ENCODE measurements around the gene GPS1. TPM values are rescaled to one million over a fixed set of nuclear protein-coding genes. Genes with fewer than 3 reads are reported as not detected.

The GPS1 gene
- total RNA-seq, 6 experiments from 2014 or later, result 127 to 144 (median 141) TPM

DNA sequence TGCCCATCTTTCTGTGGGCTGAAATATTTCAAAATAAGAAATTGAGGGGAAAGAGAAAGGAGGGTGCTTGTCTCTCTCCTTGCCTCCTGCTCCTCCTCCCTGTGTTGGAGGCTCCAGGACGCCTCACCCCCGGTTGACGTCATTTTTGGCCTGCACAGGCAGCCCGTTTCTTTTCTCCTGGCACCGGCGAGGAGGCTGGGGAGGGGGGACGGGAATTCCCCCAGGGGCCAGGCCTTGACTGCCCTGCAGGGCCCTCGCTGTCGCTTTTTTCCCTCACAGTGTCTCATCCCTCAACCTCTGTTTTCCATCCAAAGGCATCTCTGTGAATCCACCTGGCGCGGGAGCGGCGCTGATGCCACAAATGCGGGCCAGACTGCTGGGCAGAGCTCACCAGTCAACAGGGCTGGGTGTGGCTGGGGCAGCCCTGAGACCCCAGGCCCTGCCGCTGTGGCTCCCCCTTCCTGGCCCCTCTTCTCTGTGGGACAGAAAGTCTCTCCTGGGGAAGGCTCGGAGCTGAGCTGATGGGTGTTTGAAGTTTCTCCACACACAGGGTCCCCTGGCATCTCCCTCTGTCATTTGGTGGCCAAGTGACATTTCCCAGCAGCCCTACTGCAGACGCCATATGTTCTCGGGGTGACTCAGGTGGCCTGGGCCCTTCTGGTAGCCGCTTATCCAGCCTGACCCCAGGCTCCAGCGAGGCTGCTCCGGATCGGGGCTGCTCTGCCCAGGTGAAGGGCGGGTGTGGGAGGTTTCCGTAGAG, 45.0 kb upstream of the GPS1 start:
- 0 out of 2 replicates have a peak overlapping the region, but pooled peaks have one; percentile 8 for H3K4me3 Mint-ChIP-seq
- TF ChIP-seq, protein P1, sequence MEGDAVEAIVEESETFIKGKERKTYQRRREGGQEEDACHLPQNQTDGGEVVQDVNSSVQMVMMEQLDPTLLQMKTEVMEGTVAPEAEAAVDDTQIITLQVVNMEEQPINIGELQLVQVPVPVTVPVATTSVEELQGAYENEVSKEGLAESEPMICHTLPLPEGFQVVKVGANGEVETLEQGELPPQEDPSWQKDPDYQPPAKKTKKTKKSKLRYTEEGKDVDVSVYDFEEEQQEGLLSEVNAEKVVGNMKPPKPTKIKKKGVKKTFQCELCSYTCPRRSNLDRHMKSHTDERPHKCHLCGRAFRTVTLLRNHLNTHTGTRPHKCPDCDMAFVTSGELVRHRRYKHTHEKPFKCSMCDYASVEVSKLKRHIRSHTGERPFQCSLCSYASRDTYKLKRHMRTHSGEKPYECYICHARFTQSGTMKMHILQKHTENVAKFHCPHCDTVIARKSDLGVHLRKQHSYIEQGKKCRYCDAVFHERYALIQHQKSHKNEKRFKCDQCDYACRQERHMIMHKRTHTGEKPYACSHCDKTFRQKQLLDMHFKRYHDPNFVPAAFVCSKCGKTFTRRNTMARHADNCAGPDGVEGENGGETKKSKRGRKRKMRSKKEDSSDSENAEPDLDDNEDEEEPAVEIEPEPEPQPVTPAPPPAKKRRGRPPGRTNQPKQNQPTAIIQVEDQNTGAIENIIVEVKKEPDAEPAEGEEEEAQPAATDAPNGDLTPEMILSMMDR (IDR thresholded peaks at IDR 0.05), result no peak
- H3K9me3 Mint-ChIP-seq, result no peaks in the 10 kb centered on the region
- H3K4me1 Mint-ChIP-seq (ENCODE audit: low read depth), result peaks cover 22% of the 10 kb centered on the region
- H3K27me3 Mint-ChIP-seq (ENCODE audit: insufficient read depth), result no peaks in the 10 kb centered on the region; the same call in 1 of the 2 replicates
- H3K36me3 Mint-ChIP-seq (ENCODE audit: low read depth), result no peaks in the 10 kb centered on the region
- peak; percentile 43 for DNase-seq
- H3K27ac Mint-ChIP-seq, result peak overlapping the region; percentile 29

GRCh38 chr17:82007228-82007494, 44.5 kb upstream of the GPS1 start:
- H3K4me3 Mint-ChIP-seq, result no peak overlapping the region
- H3K27me3 Mint-ChIP-seq (ENCODE audit: insufficient read depth), result no peaks in the 10 kb centered on the region; the same call in 1 of the 2 replicates
- no peaks in the 10 kb centered on the region for H3K9me3 Mint-ChIP-seq
- TF ChIP-seq, protein P1 (IDR thresholded peaks at IDR 0.05), result no peak
- H3K36me3 Mint-ChIP-seq (ENCODE audit: low read depth), result no peaks in the 10 kb centered on the region
- DNase-seq, result no peak
- no peak overlapping the region for H3K27ac Mint-ChIP-seq
- H3K4me1 Mint-ChIP-seq (ENCODE audit: low read depth), result peaks cover 22% of the 10 kb centered on the region

DNA sequence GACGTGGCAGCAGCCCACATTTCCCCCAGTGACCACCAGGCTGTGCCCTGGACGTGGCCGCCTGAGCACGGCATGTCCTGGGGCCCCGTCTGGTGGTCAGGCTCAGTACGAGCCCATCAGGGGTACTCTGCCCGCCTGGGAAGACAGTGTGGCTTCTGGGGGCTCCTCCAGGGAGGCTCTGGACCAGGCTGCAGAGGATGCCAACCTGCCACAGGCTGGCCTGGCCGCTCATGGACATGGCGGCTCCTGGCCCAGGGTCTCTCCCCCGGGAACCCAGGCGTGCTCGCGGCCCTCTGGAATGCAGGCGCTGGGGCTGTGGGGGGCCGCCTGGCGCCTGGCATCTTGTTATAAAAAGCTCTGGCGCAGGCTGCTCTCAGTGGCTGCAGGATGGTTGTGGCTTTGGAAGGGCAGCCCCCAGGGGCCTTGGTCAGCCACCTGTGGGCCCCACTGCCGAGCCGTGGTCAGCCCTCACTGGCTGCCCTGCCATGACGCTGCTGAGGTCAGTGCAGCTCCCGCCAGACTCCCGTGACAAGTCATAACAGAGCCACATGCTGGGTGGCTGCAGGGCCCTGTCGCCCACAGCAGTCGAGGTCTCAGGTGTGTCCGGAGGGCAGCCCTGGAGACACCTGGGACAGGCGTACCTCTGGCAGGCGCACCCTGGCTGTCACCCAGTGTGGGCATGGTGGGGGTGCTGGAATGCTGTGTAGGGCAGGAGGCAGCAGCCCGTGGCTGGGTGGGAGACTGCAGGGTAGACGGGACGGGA, 44.0 kb upstream of the GPS1 start:
- H3K36me3 Mint-ChIP-seq (ENCODE audit: low read depth), result no peaks in the 10 kb centered on the region
- peaks cover 23% of the 10 kb centered on the region for H3K4me1 Mint-ChIP-seq (ENCODE audit: low read depth)
- no peaks in the 10 kb centered on the region; the same call in 1 of the 2 replicates for H3K27me3 Mint-ChIP-seq (ENCODE audit: insufficient read depth)
- H3K9me3 Mint-ChIP-seq, result no peaks in the 10 kb centered on the region
- H3K4me3 Mint-ChIP-seq, result no peak overlapping the region
- H3K27ac Mint-ChIP-seq, result no peak overlapping the region
- no peak for DNase-seq
- TF ChIP-seq, protein P1 (IDR thresholded peaks at IDR 0.05), result peak; percentile 39

DNA sequence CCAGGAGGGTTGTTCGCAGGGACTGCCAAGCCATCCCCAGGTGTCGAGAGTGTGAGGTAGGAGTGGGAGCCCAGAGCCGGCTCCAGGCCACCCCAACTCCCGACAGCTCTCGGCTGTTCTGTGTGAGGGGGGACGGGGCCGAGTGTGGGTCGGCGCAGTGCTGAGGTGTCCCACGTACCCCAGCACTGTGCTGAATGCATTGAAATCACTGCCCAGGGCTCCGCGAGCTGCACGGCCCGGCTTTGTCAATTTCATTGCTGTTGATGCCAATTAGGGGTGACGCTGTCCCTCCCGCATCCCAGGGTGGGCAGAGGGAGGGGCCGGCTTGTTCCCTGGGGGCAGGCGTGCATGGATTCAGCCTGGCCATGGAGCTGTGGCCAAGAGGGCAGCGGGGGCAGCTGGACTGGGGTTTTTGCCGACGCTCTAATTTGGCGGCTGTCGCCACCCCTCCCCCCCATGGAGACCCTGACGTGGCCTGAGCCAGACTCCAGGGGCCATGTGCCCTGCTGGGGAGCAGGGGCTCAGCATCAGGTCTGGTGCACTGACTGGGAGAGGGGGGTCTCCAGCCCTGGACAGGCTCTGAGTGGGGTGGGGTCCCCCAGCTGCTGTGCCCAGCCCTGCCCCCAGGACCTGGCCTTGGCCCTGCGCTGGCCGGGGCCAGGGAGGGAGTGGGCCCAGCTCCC, 43.3 kb upstream of the GPS1 start:
- TF ChIP-seq, protein P1 (IDR thresholded peaks at IDR 0.05), result no peak
- Mint-ChIP-seq H3K4me1 (ENCODE audit: low read depth) (peaks cover 22% of the 10 kb centered on the region), H3K27ac (no peak overlapping the region), H3K36me3 (ENCODE audit: low read depth) (no peaks in the 10 kb centered on the region), H3K27me3 (ENCODE audit: insufficient read depth) (no peaks in the 10 kb centered on the region; the same call in 1 of the 2 replicates), H3K4me3 (no peak overlapping the region), H3K9me3 (no peaks in the 10 kb centered on the region)
- DNase-seq, result no peak

GRCh38 chr17:82008941-82009405, 42.7 kb upstream of the GPS1 start:
- Mint-ChIP-seq H3K4me1 (ENCODE audit: low read depth) (peaks cover 18% of the 10 kb centered on the region), H3K27ac (no peak overlapping the region), H3K4me3 (no peak overlapping the region), H3K36me3 (ENCODE audit: low read depth) (no peaks in the 10 kb centered on the region), H3K9me3 (no peaks in the 10 kb centered on the region), H3K27me3 (ENCODE audit: insufficient read depth) (no peaks in the 10 kb centered on the region; the same call in 1 of the 2 replicates)
- no peak for DNase-seq
- TF ChIP-seq, protein P1 (IDR thresholded peaks at IDR 0.05), result no peak

Measured in HFFc6 (cell line).